Uterus (tissue), 2 donors: ENCODE results near the gene CDC37.

Experiments
- CTCF ChIP-seq, 4 experiments: fragments of 200-600 bp in 2 of 4; fragments of 450-650 bp in 2 of 4; sonication (generic) in 2 of 4; IDR thresholded peaks; one replicate each; pipeline ENCODE4 v1.5.1; 2016 to 2019; ENCODE audit warnings: antibody characterized with exemption in 4 of 4, mild to moderate bottlenecking in 2 of 4, moderate library complexity in 1 of 4
- POLR2A ChIP-seq, 2 donors: fragments of 450-650 bp; IDR thresholded peaks; one replicate each; pipeline ENCODE4 v1.6.1; 2016; ENCODE audit warnings: antibody characterized with exemption in 2 of 2, mild to moderate bottlenecking in 1 of 2, moderate library complexity in 1 of 2

DNA sequence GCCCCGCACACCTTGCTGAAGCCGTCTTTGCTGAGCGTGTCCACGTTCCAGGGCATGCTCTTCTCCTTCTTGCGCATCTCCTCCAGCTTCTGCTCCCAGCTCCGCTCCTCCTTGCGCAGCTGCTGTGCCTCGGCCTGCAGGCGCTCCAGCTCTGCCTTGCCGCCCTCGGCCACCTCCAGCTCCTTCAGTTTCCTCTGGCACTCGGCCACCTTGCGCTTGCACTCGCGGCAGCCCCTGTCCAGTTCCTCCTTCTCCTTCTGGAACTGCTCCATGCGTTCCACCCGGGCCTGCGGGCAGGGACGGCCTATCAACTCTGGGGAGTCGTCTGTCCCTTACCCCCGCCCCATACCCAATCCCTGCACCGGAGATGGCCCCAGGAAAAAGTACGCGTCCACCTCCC, 7.4 kb downstream of the CDC37 start:
- TF ChIP-seq CTCF (IDR thresholded peaks at IDR 0.05): no peak
- no peak for TF ChIP-seq POLR2A (IDR thresholded peaks at IDR 0.05)
